HepG2 (cell line): ENCODE results near the gene TUFM. TPM values are rescaled to one million over a fixed set of nuclear protein-coding genes. Genes with fewer than 3 reads are reported as not detected.

Source experiments
- HBP1 ChIP-seq: IDR thresholded peaks from 2 replicates; pipeline ENCODE4 v1.6.1; 2016; ENCODE audit warnings: low read depth, control low read depth
- HINFP ChIP-seq: sonication (generic); formaldehyde crosslinking; IDR thresholded peaks from 2 replicates; pipeline ENCODE4 v1.4.0; 2020; ENCODE audit warnings: low read depth, mild to moderate bottlenecking, missing genetic modification reagents
- MTA3 ChIP-seq: sonication (generic); formaldehyde crosslinking; IDR thresholded peaks from 2 replicates; pipeline ENCODE4 v1.4.0; 2020; ENCODE audit warnings: missing genetic modification reagents
- TFDP1 ChIP-seq: IDR thresholded peaks from 2 replicates; pipeline ENCODE4 v1.6.1; 2016; ENCODE audit warnings: missing compliant biosample characterization, missing genetic modification reagents, borderline replicate concordance
- ZFP36 ChIP-seq: fragments of 150-350 bp; IDR thresholded peaks from 2 replicates; pipeline ENCODE4 v1.6.1; 2018; ENCODE audit warnings: borderline replicate concordance, low read length, low read depth; ENCODE audit not compliant: partially characterized antibody
- ZHX1 ChIP-seq: sonication (generic); formaldehyde crosslinking; IDR thresholded peaks from 2 replicates; pipeline ENCODE4 v1.8.1; 2022; ENCODE audit warnings: low read depth, mild to moderate bottlenecking, missing genetic modification reagents
- ZNF280D ChIP-seq: sonication (generic); formaldehyde crosslinking; IDR thresholded peaks from 2 replicates; pipeline ENCODE4 v1.5.1; 2020; ENCODE audit warnings: mild to moderate bottlenecking, missing genetic modification reagents
- ZNF512B ChIP-seq: sonication (generic); formaldehyde crosslinking; IDR thresholded peaks from 2 replicates; pipeline ENCODE4 v1.5.1; 2020; ENCODE audit warnings: missing genetic modification reagents, mild to moderate bottlenecking, borderline replicate concordance
- ZNF790 ChIP-seq: sonication (generic); formaldehyde crosslinking; IDR thresholded peaks from 2 replicates; pipeline ENCODE4 v1.8.0; 2022; ENCODE audit warnings: missing genetic modification reagents, mild to moderate bottlenecking, borderline replicate concordance
- ZUFSP ChIP-seq: sonication (generic); formaldehyde crosslinking; IDR thresholded peaks from 2 replicates; pipeline ENCODE4 v1.9.0; 2021; ENCODE audit warnings: missing genetic modification reagents, mild to moderate bottlenecking, borderline replicate concordance
- polyA plus RNA-seq, 8 experiments: library from polyadenylated mRNA; depleted of rRNA in 3 of 8; stranded (reverse) in 7 of 8; unstranded in 1 of 8; fragments of >200 nt; fragmentation: Illumina TruSeq in 4 of 8; extraction: Trizol in 4 of 8; gene quantifications; 2 replicates each; pipeline versions ENCODE4 v1.2.1 to v1.2.3, GENCODE V29; 2011 to 2016; ENCODE audit warnings: low read depth in 4 of 8, missing spikeins in 1 of 8, mixed read lengths in 1 of 8; ENCODE audit not compliant: insufficient read depth in 1 of 8
- total RNA-seq, 5 experiments: library from RNA; depleted of rRNA; stranded (reverse); fragments of >200 nt; fragmentation: Illumina TruSeq; extraction: Trizol; gene quantifications; 2 replicates each; pipeline ENCODE4 v1.2.3, GENCODE V29; 2016; ENCODE audit warnings: low read depth in 1 of 5

Gene TUFM
- total and polyA plus RNA-seq, 2 of the 13 experiments (the other 11 are each of a cell fraction or from before 2014, with no cell fraction given): 206 to 298 TPM

- TF ChIP-seq ZNF512B (CRISPR knock-in tag): no peak
- TF ChIP-seq ZFP36: no peak
- TF ChIP-seq TFDP1 (CRISPR knock-in tag): peak; percentile 71; the same call in 1 of the 2 replicates
- peak; percentile 93 for TF ChIP-seq HBP1
- no peak for TF ChIP-seq MTA3 (CRISPR knock-in tag)
- no peak for TF ChIP-seq ZUFSP (CRISPR knock-in tag)
- TF ChIP-seq ZNF790 (CRISPR knock-in tag): no peak
- peak; percentile 15 for TF ChIP-seq HINFP (CRISPR knock-in tag)
- TF ChIP-seq ZHX1: no peak
- TF ChIP-seq ZNF280D (CRISPR knock-in tag): no peak
Measured at GRCh38 chr16:28823873-28824716, 22.1 kb downstream of the TUFM start (continued).
